ENCODE data around the gene WDR93.
"Not testable (repeated sequence)": the region's sequence is repeated elsewhere in the genome, so short reads cannot be mapped to it uniquely, and the experiment has no call there.

The WDR93 gene

DNA sequence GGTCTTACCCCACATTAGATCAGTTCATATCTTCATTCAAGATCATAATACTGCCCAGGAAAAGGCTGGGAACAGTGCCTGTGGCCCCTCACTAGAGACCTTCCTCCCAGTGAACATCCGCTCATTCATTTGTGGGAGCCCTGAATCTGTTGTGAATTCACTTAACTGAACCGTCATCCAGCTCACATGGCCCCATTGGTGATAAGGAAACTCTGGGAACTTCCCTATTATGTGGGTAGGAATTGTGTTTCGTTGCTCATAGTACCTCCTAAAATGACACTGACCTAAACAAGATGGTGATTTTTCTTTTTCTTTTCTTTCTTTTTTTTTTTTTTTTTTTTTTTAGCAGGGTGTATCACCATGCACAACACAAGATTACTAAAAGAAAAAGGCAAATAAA, 78.8 kb downstream of the WDR93 start:
- no peak for DNase-seq (ENCODE audit: low read depth in 2 of 2)

DNA sequence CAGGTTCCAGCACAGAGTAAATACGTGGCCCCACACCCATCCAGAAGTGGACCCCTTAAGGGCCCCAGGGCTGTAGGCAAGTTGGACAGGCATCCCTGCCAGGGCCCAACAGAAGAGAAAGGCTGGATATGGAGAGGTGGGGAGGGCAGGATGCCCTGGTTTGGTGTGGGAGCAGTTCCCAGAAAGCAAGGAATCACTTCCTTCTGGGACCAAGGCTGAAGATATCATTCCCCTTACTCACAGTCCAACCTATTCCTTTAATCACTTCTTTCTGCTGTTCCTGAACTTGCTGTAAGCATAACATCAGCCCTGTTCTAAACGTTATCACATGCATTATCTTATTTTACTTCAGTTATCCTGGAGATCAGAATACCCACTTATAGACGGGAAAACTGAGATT, 79.4 kb downstream of the WDR93 start:
- no peak for DNase-seq (ENCODE audit: low read depth in 2 of 2)

DNA sequence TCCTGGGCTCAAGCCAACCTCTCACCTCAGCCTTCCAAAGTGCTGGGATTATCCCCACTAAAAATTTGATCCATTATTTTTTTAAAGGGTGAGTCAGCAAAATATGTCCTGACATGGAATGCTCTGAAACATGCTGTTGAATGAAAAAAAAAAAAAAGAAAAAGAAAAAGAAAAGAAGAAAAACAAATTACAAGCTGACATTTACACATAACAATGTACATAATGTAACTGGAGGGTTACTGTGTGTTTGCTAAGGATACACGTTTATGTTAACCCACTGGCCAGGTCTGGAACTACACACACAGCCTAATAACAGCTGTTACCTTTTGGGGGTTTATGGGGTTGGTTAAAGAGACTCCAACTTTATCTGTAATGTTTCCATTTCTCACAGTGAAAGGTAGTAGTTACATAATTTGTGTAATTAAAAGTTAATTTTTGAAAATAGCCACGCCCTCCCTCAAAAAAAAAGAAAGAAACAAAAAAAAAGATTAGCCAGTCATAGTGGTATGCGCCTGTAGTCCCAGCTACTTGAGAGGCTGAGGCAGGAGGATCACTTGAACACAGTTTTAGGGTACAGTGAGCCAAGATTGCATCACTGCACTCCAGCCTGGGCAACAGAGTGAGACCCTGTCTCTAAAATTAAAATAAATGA, 82.4 kb downstream of the WDR93 start:
- no peak for DNase-seq (ENCODE audit: low read depth in 2 of 2)

DNA sequence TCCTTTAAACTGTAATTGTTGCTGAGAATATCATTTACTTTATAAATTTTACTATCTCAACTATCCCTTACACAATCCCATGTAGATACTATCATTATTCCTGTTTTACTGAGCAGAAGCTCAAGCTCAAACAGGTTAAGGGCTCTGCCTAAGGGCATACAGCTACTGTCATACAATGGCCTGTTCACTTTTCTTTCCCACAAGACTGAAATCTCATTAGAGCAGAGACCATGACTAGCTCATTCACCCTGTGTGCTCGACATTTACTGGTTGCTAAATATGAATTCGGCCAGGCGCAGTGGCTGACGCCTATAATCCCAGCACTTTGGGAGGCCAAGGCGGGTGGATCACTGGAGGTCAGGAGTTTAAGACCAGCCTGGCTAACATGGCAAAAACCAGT, 83.9 kb downstream of the WDR93 start:
- DNase-seq (ENCODE audit: low read depth in 2 of 2), result no peak

DNA sequence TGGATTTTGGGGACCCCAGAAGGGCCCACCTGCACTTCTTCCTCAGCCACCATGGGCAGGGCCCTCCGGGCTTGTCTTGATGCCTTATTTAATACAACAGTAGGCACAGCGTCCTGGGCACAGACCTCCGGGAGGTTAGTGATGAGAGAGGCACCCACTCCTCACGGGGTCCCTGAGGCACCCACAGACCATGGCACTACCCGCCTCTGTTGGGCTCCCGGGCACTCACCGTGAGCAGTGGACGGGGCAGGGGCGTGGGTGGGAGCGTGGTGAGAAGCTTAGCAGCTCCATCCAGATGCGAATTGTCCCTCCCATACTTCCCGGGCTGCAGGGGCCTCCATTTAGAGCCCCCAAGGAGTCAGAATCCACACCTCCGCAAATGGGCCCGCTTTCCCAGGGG, 85.2 kb downstream of the WDR93 start:
- DNase-seq (ENCODE audit: low read depth in 2 of 2), result no peak

DNA sequence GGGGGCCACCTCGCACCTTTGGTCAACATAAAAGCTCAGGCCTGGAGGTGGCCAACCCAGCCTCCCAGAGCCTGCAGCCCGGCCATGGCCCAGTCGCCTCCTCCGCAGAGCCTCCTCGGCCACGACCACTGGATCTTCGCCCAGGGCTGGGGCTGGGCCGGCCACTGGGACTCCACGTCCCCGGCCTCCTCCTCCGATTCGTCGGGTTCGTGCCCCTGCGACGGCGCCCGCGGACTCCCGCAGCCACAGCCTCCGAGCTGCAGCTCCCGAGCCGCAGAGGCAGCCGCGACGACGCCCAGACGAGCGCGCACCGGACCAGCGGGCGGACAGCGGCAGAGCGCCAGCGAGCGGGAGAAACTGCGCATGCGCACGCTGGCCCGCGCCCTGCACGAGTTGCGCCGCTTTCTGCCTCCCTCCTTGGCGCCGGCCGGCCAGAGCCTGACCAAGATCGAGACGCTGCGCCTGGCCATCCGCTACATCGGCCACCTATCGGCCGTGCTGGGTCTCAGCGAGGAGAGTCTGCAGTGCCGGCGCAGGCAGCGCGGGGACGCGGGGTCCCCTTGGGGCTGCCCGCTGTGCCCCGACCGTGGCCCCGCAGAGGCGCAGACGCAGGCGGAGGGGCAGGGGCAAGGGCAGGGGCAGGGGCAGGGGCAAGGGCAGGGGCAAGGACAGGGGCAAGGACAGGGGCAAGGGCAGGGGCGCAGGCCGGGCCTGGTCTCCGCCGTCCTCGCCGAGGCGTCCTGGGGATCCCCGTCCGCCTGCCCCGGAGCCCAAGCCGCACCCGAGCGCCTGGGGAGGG, 85.9 kb downstream of the WDR93 start, which contains the start of gene MESP2:
Gene MESP2, plus strand, starts transcription at position 59 of the 799 bp plus-strand sequence. Its CDS starts 26 bp downstream, at position 85.
- peak; percentile 32 to 37 for DNase-seq (ENCODE audit: low read depth in 2 of 2)

DNA sequence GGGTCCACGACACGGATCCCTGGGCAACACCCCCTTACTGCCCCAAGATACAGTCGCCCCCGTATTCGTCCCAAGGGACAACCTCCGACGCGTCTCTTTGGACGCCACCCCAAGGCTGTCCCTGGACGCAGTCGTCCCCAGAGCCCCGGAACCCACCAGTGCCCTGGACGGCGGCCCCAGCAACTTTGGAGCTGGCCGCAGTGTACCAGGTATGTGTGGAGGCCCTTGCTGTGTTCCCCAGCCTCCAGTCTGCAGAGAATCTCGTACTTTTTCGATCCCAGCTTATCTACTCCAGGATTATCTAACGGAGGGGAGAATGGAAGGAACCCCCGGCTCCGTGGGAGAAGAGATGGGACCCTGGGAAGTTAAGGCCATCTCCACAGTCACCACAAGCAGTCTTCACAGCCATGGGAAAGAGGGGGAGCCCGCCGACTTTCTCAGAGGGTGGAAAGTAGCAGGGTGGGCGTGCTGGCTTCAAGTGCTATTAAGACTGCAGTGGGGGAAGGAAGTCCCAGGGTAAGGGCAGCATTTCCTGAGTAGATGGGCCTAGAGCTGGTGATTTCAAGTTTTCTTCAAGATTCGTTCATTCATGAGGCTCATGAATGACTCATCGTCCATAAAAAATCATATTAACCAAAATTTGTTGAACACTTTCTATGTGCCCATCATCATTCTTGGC, 86.6 kb downstream of the WDR93 start:
- no peak for DNase-seq (ENCODE audit: low read depth in 2 of 2)

DNA sequence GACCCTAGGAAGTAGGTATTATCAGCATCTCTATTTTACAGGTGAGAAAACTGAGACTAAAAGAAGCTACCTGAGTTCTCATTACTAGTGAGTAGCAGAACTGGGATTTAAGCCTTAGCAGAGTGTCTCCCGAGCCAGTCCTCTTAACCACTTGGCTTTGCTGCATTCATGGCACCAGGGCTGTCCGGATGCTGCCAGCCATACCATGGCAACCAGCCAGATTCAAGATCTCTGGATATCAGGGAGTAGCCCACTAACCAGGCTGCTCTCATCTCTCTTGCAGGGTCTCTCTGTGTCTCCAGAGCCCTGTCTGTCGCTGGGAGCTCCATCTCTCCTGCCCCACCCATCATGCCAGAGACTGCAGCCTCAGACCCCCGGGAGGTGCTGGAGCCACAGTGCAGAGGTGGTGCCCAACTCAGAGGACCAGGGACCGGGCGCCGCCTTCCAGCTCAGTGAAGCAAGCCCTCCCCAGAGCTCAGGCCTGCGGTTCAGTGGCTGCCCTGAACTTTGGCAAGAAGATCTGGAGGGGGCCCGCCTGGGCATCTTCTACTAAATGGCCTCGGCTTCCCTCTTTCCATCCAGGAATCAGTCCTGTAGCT, 87.3 kb downstream of the WDR93 start:
- DNase-seq (ENCODE audit: low read depth in 2 of 2), result no peak

DNA sequence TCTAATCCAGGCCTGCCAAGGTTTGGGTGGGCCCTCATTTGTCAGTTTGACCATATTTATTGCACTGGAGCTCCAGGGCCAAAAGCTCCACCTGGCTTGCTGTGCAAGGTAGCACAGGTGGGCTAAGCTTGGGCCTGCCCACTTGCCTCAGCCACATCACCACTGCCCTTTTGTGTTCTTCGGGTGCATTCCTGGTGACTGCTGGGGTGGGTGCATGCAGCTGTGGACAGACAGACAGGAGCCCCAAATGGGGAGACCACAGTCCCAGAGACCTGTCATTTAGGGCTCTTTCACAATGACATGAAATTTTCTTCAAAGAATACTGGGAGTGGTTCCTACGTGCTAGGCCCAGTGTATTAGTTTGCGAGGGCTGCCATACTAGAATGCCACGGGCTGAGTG, 88.2 kb downstream of the WDR93 start:
- DNase-seq (ENCODE audit: low read depth in 2 of 2), result no peak

DNA sequence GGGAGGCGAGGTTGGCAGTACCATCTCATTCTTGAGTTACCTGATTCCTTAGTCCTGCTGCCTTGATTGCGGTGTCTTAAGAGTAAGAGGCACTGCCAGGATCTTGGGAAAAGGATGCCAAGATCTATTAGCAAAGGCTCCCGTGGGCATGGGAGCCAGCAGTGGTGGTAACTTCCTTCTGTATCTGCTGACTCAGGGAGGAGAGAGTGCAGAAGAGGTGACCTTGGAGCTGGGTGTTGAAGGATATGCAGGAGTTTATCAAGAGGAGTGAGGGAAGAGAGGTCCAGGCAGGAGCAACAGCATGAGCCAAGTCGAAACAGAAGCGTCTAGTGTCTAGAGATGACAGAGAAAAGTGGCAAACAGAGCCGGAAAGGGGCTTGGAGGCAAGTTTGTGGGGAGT, 90.0 kb downstream of the WDR93 start:
- no peak for DNase-seq (ENCODE audit: low read depth in 2 of 2)

DNA sequence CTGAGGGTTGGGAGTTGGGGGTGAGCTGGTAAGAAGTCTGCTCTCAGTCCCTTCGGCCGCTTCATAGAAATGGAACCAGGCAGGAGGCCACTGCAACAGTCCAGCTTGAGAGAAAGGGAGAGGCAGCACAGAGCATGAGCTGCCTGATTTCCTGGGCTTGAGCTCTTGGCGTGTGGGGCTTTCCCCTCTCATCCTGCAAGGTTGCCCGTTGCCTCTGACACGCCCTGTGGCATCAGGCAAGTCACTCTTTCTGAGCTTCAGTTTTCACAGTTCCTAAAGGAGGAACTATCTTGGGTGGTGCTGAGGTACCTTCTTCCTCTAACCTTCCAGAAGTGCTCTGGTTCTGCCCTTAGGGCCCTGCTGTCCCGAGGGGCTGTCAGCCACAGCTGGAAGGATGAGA, 90.4 kb downstream of the WDR93 start:
- peak in 1 of 2 donors; percentile 7 for DNase-seq (ENCODE audit: low read depth in 2 of 2)

DNA sequence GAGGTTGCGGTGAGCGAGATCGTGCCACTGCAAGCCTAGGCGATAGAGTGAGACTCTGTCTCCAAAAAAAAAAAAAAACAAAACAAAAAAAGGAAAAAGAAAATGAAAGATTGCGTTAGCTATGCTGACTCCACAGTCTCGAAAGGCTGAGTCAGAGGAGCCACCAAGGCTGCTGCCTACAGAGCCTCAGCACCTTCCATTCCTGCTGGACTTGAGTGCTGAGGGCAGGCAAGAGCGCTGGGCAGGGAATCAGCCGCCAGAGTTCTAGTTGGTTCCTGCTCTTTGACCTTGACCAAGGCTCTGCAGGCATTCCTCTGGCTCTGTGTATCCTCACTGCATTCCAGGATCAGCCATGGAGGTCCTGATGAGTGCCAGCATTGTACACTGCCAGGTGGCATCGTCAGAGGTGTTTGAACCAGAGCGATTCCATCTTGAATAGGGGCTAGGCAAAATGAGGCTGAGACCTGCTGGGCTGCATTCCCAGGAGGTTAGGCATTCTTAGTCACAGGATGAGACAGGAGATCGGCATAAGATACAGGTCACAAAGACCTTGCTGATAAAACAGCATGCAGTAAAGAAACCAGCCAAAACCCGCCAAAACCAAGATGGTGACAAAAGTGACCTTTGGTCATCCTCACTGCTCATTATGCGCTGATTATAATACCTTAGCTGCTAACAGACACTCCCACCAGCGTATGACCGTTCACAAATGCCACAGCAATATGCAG, 91.4 kb downstream of the WDR93 start:
- DNase-seq (ENCODE audit: low read depth in 2 of 2), result no peak

DNA sequence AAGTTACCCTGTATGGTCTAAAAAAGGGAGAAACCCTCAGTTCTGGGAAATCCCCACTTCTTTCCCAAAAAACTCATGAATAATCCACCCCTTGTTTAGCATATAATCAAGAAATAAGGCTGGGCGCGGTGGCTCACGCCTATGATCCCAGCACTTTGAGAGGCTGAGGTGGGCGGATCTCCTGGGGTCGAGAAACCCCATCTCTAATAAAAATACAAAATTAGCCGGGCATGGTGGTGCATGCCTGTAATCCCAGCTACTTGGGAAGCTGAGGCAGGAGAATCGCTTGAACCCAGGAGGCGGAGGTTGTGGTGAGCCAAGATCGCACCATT, 92.0 kb downstream of the WDR93 start:
- DNase-seq (ENCODE audit: low read depth in 2 of 2), result not testable (repeated sequence)

DNA sequence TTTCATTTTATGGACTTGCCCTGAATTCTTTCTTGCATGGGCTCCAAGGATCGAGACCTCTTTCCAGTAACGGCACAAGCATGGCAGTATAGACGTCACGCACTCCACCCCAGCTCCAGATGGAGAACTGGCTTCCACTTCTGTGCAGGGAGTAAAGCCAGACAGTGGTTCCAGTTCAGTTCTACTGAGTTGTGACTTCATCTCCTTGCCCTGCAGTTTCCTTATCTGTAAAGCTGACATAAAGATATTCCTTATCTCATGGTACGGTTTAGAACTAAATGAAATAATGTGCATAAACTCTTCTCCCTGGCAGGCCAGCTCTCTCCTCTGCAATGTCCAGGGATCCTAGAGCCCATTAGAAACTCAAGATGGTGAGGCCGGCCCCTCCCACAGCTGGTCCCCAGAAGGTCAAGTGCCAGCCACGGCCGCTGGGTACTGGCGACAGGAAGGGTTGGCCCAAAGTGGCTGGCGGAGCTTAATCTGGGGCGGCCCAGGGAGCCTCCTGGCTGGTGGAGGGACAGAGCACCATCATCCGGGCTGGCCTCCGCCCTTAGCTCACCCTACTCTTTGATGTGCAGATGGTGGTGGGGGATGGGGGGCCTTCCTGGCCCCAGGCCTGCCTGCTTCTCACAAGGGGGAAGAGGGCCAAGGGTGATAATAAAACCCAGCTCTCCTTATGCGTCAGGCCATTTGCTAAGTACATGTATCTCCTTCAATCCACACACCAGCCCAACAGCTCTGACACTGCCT, 92.7 kb downstream of the WDR93 start:
- no peak for DNase-seq (ENCODE audit: low read depth in 2 of 2)

DNA sequence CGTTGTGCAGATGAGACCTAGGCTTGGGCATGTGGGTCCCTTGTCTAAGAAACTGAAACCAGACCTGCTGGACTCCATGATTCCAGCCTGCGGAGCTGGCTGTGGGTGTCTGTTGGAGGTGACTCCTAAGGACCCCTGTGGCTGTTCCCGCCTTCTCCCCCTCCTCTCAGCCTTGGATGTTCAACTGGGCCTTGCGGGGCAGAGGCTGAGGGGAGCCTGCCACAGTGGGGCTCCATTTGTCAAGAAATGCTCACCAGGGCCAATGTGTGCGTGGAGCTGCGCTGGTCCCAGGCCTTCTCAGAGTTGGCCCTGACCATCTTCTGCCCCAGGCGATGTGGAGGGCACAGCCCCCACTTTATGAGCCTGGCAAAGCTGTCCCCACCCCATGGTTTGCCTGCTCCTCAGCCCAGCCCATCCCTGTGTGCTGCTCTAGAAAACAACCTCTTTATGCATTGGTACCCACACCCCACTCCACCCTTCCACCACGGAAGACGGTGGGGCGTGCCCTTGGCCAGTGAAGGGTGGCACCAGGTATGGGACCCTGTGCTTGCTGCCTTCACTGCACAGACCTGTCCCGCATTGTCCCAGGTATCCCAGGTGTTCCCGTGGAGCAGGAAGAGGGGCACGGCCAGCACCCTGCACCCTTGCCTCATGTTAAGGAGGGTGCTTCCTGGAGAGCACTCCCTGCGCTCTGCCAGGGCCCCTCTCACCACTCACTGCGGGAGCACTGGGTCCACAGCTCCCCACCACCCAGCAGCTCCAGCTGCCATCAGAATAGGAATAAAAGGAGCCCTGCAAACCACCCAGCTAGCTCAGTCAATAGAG, 93.5 kb downstream of the WDR93 start:
- no peak for DNase-seq (ENCODE audit: low read depth in 2 of 2)

DNA sequence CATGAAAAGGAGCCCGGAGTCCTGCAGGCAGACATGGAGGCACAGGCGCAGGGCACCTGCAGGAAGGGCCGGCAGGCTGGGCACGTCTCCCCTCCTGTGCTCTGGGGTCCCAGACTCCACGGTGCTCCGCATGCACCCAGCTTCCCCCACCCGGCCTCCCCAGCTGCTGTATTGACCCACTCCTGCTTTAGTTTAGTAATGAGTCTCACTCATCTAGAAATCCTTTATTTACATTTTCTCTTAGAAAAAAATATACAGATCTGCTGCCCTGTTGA, 94.0 kb downstream of the WDR93 start:
- DNase-seq (ENCODE audit: low read depth in 2 of 2), result no peak

DNA sequence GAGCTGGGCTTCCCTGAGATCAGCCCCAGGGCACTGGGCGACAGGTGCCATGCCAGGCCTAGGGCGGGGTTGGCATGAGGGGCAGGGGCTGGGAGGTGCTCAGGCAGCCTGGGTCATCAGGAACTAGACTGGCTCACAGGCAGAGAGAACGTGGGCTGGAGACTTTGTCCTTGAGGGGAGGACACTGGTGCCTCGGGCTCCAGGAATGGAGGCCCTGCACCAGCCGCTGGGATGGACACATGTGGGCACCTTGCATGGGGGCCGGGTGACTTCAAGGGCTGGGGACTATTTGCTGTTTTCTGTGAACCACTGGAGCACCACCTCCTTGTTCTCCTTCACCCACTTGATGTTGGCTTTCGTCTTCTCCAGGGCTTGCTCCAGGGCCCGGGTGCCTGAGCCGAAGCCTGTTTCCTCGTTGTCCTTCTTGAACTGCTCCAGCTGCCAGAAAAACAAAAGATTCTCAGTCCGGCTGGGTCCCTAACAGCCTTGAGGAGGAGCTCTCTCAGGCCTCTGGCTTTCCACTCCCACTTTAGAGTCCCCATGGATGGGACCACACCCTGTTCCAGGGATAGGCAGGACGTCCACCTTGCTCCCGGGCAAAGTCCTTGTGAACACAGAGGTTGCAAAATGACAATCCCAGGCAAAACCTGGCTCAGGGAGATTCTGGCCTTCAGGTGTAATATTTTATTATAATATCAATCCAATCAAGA, 94.6 kb downstream of the WDR93 start:
- DNase-seq (ENCODE audit: low read depth in 2 of 2), result no peak

DNA sequence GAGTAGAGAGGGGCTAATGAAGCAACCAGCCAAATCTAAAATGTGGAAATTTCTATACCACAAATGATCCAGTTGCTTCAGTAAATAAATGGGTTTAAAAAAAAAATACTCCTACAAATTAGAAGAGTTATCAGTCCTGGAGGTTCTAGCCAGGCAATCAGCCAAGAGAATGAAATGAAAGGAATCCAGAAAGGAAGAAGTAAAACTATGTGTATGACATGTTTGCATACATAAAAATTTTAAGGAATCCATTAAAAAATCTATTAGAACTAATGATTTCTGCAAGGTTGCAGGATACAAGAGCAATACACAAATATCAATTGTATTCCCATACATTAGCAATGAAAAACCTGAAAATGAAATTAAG, 95.1 kb downstream of the WDR93 start:
- DNase-seq (ENCODE audit: low read depth in 2 of 2), result no peak

DNA sequence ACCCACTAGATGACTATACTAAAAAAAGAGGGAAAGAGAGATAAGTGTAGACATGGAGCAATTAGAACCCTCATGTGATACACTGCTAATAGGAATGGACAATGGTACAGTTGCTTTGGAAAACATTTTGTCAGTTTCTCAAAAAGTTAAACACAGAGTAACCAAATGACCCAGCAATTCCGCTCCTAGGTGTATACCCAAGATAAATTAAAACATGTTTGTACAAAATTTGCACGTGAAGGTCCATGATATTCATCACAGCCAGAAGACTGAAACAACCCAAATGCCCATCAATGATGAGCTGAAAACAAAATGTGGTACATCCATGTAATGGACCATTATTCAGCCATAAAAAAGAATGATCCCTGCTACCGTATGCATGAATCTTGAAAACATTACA, 97.3 kb downstream of the WDR93 start:
- DNase-seq (ENCODE audit: low read depth in 2 of 2), result no peak

DNA sequence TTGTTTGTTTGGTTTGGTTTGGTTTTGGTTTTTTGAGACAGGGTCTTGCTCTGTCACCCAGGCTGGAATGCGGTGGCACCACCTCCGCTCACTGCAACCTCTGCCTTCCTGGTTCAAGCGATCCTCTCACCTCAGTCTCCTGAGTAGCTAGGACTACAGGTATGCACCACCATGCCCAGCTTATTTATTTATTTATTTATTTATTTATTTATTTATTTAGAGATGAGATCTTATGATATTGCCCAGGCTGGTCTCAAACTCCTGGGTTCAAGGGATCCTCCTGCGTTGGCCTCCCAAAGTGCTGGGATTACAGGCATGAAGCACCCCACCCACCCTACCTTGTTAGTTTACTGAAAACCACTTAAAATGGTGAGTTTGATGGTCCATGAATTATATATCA, 98.0 kb downstream of the WDR93 start:
- not testable (repeated sequence) for DNase-seq (ENCODE audit: low read depth in 2 of 2)
